GM12874 (cell line): ENCODE measurements around the gene ELAVL3.

Source experiments
- CTCF ChIP-seq: IDR thresholded peaks from 2 replicates; pipeline ENCODE4 v1.5.1; 2011; ENCODE audit warnings: low read depth, mild to moderate bottlenecking, control low read depth, low read length, moderate library complexity; ENCODE audit not compliant: insufficient read depth

The ELAVL3 gene

GRCh38 chr19:11451871-11452619 is 28.8 kb downstream of the ELAVL3 start:
- no peak for TF ChIP-seq CTCF

- TF ChIP-seq CTCF, result no peak
Measured at GRCh38 chr19:11451327-11451870, 29.4 kb downstream of the ELAVL3 start.

GRCh38 chr19:11450570-11451326 is 30.1 kb downstream of the ELAVL3 start:
- no peak for TF ChIP-seq CTCF

- no peak for TF ChIP-seq CTCF
Measured at GRCh38 chr19:11448923-11449554, 31.8 kb downstream of the ELAVL3 start.

- no peak for TF ChIP-seq CTCF
Measured at GRCh38 chr19:11448410-11448809, 32.4 kb downstream of the ELAVL3 start.

GRCh38 chr19:11447347-11448262 is 33.2 kb downstream of the ELAVL3 start:
- TF ChIP-seq CTCF, result no peak
